H1 (cell line): ENCODE data around the gene CIDEA. TPM values are rescaled to one million over a fixed set of nuclear protein-coding genes. Genes with fewer than 3 reads are reported as not detected.

Experiments used
- CTCF ChIA-PET: fragments of 300-600 bp; sonication (Branson Sonifier 250); formaldehyde crosslinking; loops from one replicate; lab custom pipeline; 2021; ENCODE audit not compliant: partially characterized antibody; lab: Charles Lee
- POLR2A ChIA-PET: fragments of 300-600 bp; sonication (Branson Sonifier 250); formaldehyde crosslinking; loops from one replicate; lab custom pipeline; 2021; ENCODE audit warnings: inconsistent platforms; ENCODE audit not compliant: partially characterized antibody; lab: Charles Lee
- DNase-seq, 2 experiments: peaks; one replicate each; pipeline versions ENCODE4 v3.0.0 to v3.0.0-alpha.2; 2010 to 2022; ENCODE audit warnings: low spot score in 2 of 2, low read depth in 1 of 2, mixed read lengths in 1 of 2
- FAIRE-seq: peaks from 2 replicates; lab custom pipeline; 2011; peaks lifted over from hg19 to GRCh38; lab: Jason Lieb, UNC
- H2AFZ ChIP-seq: 2 replicates; pipeline ENCODE4 v1.8.1; 2012; ENCODE audit warnings: low read length, inconsistent platforms
- H2AK5ac ChIP-seq: 2 replicates; pipeline ENCODE4 v1.6.1; 2013; ENCODE audit warnings: low read depth, low read length
- H2BK120ac ChIP-seq: replicated peaks from 2 replicates; pipeline ENCODE3; 2013; ENCODE audit warnings: low read depth, low read length, inconsistent platforms
- H2BK12ac ChIP-seq: 2 replicates; pipeline ENCODE4 v1.6.1; 2013; ENCODE audit warnings: low read depth, low read length
- H2BK15ac ChIP-seq: 2 replicates; pipeline ENCODE4 v1.6.1; 2013; ENCODE audit warnings: low read length
- H2BK20ac ChIP-seq: 2 replicates; pipeline ENCODE4 v1.6.1; 2013; ENCODE audit warnings: low read length
- H2BK5ac ChIP-seq: 2 replicates; pipeline ENCODE4 v1.6.1; 2013; ENCODE audit warnings: low read depth, low read length
- H3K14ac ChIP-seq: 2 replicates; pipeline ENCODE4 v1.6.1; 2013; ENCODE audit warnings: inconsistent platforms; ENCODE audit not compliant: insufficient read length
- H3K18ac ChIP-seq: 2 replicates; pipeline ENCODE4 v1.6.1; 2013; ENCODE audit warnings: low read length; ENCODE audit errors: extremely low read depth
- H3K23ac ChIP-seq: 2 replicates; pipeline ENCODE4 v1.6.1; 2013; ENCODE audit warnings: inconsistent platforms; ENCODE audit not compliant: insufficient read length
- H3K23me2 ChIP-seq: 2 replicates; pipeline ENCODE4 v1.6.1; 2013; ENCODE audit warnings: low read depth, low read length
- H3K27ac ChIP-seq: 2 replicates; pipeline ENCODE4 v1.6.1; 2011; ENCODE audit warnings: low read depth, low read length, inconsistent platforms
- H3K27me3 ChIP-seq, 4 experiments: replicated peaks in 1 of 4; 1 replicate in 1 of 4; 2 replicates in 3 of 4; pipeline versions ENCODE4 v1.6.1 to v1.8.1; 2011 to 2013; ENCODE audit warnings: low read length in 3 of 4, mild to moderate bottlenecking in 3 of 4, inconsistent platforms in 2 of 4, mixed read lengths in 2 of 4, moderate library complexity in 1 of 4; ENCODE audit not compliant: control insufficient read depth in 3 of 4, insufficient read depth in 3 of 4; ENCODE audit errors: extremely low read depth in 1 of 4
- H3K36me3 ChIP-seq, 4 experiments: 2 replicates each; pipeline versions ENCODE4 v1.6.1 to v1.8.1; 2011 to 2013; ENCODE audit warnings: mild to moderate bottlenecking in 4 of 4, low read length in 3 of 4, moderate library complexity in 2 of 4, control low read depth in 1 of 4, inconsistent platforms in 1 of 4; ENCODE audit not compliant: insufficient read depth in 4 of 4, control insufficient read depth in 2 of 4
- H3K4ac ChIP-seq: replicated peaks from 2 replicates; pipeline ENCODE3; 2013; ENCODE audit warnings: low read length, low read depth, mixed read lengths, inconsistent platforms; ENCODE audit not compliant: insufficient read length
- H3K4me1 ChIP-seq, 4 experiments: replicated peaks in 1 of 4; 1 replicate in 1 of 4; 2 replicates in 3 of 4; pipeline versions ENCODE4 v1.6.1 to v1.8.1; 2011 to 2013; ENCODE audit warnings: low read length in 3 of 4, inconsistent platforms in 2 of 4, mixed read lengths in 1 of 4; ENCODE audit not compliant: insufficient read depth in 4 of 4, control insufficient read depth in 3 of 4
- H3K4me2 ChIP-seq, 2 experiments: 2 replicates each; pipeline versions ENCODE4 v1.6.1 to v1.8.1; 2011 to 2013; ENCODE audit warnings: low read depth in 2 of 2, low read length in 2 of 2, control low read depth in 1 of 2, inconsistent platforms in 1 of 2, mild to moderate bottlenecking in 1 of 2; ENCODE audit not compliant: insufficient read depth in 1 of 2
- H3K4me3 ChIP-seq, 4 experiments: fragments of 200-600, 300-600 bp in 1 of 4; sonication (generic), shearing (Covaris generic), sonication (Bioruptor Twin) in 1 of 4; 2 replicates each; pipeline versions ENCODE4 v1.5.1 to v1.8.1; 2011 to 2016; ENCODE audit warnings: low read length in 4 of 4, low read depth in 3 of 4, control low read depth in 2 of 4, inconsistent platforms in 2 of 4, mild to moderate bottlenecking in 2 of 4, mixed read lengths in 1 of 4, moderate library complexity in 1 of 4; ENCODE audit not compliant: insufficient read depth in 2 of 4; ENCODE audit errors: extremely low read depth in 1 of 4
- H3K56ac ChIP-seq: replicated peaks from 2 replicates; pipeline ENCODE3; 2013; ENCODE audit warnings: low read depth, mild to moderate bottlenecking, mixed read lengths, low read length, inconsistent platforms; ENCODE audit not compliant: insufficient read length
- H3K79me1 ChIP-seq: 2 replicates; pipeline ENCODE4 v1.6.1; 2013; ENCODE audit warnings: low read depth, low read length, control low read depth
- H3K79me2 ChIP-seq, 2 experiments: 2 replicates each; pipeline versions ENCODE4 v1.6.1 to v1.8.1; 2012 to 2013; ENCODE audit warnings: low read length in 2 of 2, mild to moderate bottlenecking in 2 of 2, inconsistent platforms in 1 of 2; ENCODE audit not compliant: insufficient read depth in 2 of 2, control insufficient read depth in 1 of 2
- H3K9ac ChIP-seq, 4 experiments: replicated peaks in 1 of 4; 1 replicate in 1 of 4; 2 replicates in 3 of 4; pipeline versions ENCODE4 v1.6.1 to v1.8.1; 2011 to 2013; ENCODE audit warnings: low read depth in 3 of 4, low read length in 3 of 4, control low read depth in 2 of 4, mild to moderate bottlenecking in 2 of 4, moderate library complexity in 2 of 4, inconsistent platforms in 1 of 4; ENCODE audit errors: extremely low read depth in 1 of 4
- H3K9me3 ChIP-seq, 2 experiments: 2 replicates each; pipeline versions ENCODE4 v1.6.1 to v1.8.1; 2012 to 2013; ENCODE audit warnings: mild to moderate bottlenecking in 2 of 2, moderate library complexity in 2 of 2, control low read depth in 1 of 2, inconsistent platforms in 1 of 2, low read depth in 1 of 2, low read length in 1 of 2, mixed read lengths in 1 of 2; ENCODE audit not compliant: insufficient read depth in 2 of 2
- H4K20me1 ChIP-seq, 2 experiments: replicated peaks in 1 of 2; 2 replicates each; pipeline versions ENCODE3 to v1.8.1; 2011 to 2013; ENCODE audit warnings: inconsistent platforms in 2 of 2, low read length in 2 of 2, mild to moderate bottlenecking in 1 of 2; ENCODE audit not compliant: insufficient read depth in 2 of 2, control insufficient read depth in 1 of 2
- H4K5ac ChIP-seq: 2 replicates; pipeline ENCODE4 v1.6.1; 2013; ENCODE audit warnings: low read length, low read depth, mixed read lengths, inconsistent platforms; ENCODE audit not compliant: insufficient read length
- H4K8ac ChIP-seq: 2 replicates; pipeline ENCODE4 v1.8.0; 2013; ENCODE audit warnings: mild to moderate bottlenecking, moderate library complexity, low read length, inconsistent platforms; ENCODE audit not compliant: insufficient read depth; ENCODE audit errors: extremely low read depth
- H4K91ac ChIP-seq: replicated peaks from 2 replicates; pipeline ENCODE3; 2013; ENCODE audit warnings: low read length, mixed read lengths, inconsistent platforms; ENCODE audit not compliant: insufficient read length
- FOSL1 ChIP-seq: IDR thresholded peaks from 2 replicates; pipeline ENCODE4 v1.6.1; 2011; ENCODE audit warnings: mild to moderate bottlenecking, low read depth, low read length, moderate library complexity; ENCODE audit not compliant: insufficient read depth
- KDM1A ChIP-seq: fragments of 200-600, 300-600 bp; sonication (generic); IDR thresholded peaks from 2 replicates; pipeline ENCODE4 v1.7.1; 2016; ENCODE audit warnings: mild to moderate bottlenecking, low read length, borderline replicate concordance
- KDM5A ChIP-seq: fragments of 200-600 bp; IDR thresholded peaks from 2 replicates; pipeline ENCODE4 v1.7.1; 2012; ENCODE audit warnings: mild to moderate bottlenecking, low read length, inconsistent platforms, mixed read lengths
- POLR2AphosphoS5 ChIP-seq: IDR thresholded peaks from 2 replicates; pipeline ENCODE4 v1.6.1; 2011; ENCODE audit warnings: low read depth, low read length
- POU5F1 ChIP-seq: IDR thresholded peaks from 2 replicates; pipeline ENCODE4 v1.6.1; 2011; ENCODE audit warnings: low read depth, mild to moderate bottlenecking, low read length, moderate library complexity
- RAD21 ChIP-seq, 2 experiments: IDR thresholded peaks in 1 of 2; conservative IDR thresholded peaks in 1 of 2; 2 replicates each; pipeline ENCODE4 v1.6.1; 2011; ENCODE audit warnings: low read depth in 2 of 2, low read length in 2 of 2, improper control_type of control experiment in 1 of 2, inconsistent platforms in 1 of 2, mild to moderate bottlenecking in 1 of 2, moderate library complexity in 1 of 2
- RFX5 ChIP-seq: IDR thresholded peaks from 2 replicates; pipeline ENCODE4 v1.6.1; 2011; ENCODE audit warnings: low read depth, low read length, improper control_type of control experiment, borderline replicate concordance
- SP4 ChIP-seq: IDR thresholded peaks from 2 replicates; pipeline ENCODE4 v1.6.1; 2012; ENCODE audit warnings: low read length, inconsistent platforms
- TAF7 ChIP-seq: optimal IDR thresholded peaks from 2 replicates; pipeline ENCODE3; 2011; ENCODE audit warnings: low read depth, mild to moderate bottlenecking, inconsistent platforms, low read length, moderate library complexity, borderline replicate concordance
- TBP ChIP-seq: IDR thresholded peaks from 2 replicates; pipeline ENCODE4 v1.6.1; 2011; ENCODE audit warnings: low read depth, low read length, improper control_type of control experiment
- ZNF274 ChIP-seq: IDR thresholded peaks from 2 replicates; pipeline ENCODE4 v1.7.0; 2012; ENCODE audit warnings: low read length, borderline replicate concordance; ENCODE audit errors: extremely low read depth
- WGBS, 2 experiments: shearing (Covaris generic) in 1 of 2; methylation state at CpG; one replicate each; pipeline versions ENCODE4 v1.1.6 to v1.1.7; 2013 to 2015; ENCODE audit warnings: low lambda C conversion rate in 2 of 2, mixed read lengths in 2 of 2, inconsistent platforms in 1 of 2, low coverage in 1 of 2, missing lambda C conversion rate in 1 of 2; ENCODE audit not compliant: insufficient replicate concordance in 2 of 2, insufficient coverage in 1 of 2, insufficient read length in 1 of 2; ENCODE audit errors: extremely low coverage in 1 of 2, missing lambda C conversion rate in 1 of 2; 5-methylcytosine and 5-hydroxymethylcytosine counted together
- polyA plus RNA-seq, 7 experiments: library from polyadenylated mRNA; depleted of rRNA in 3 of 7; stranded (reverse) in 5 of 7; unstranded in 2 of 7; fragments of >200 nt in 5 of 7; fragments of 200-250 nt in 2 of 7; gene quantifications; 1 replicate in 5 of 7; 2 replicates in 1 of 7; 4 replicates in 1 of 7; pipeline versions ENCODE4 v1.2.1 to v1.2.3, GENCODE V29; 2011 to 2013; ENCODE audit warnings: missing spikeins in 2 of 7, mixed read lengths in 2 of 7
- total RNA-seq: library from RNA; stranded (reverse); fragmentation: NEBNext Ultra II Directional; extraction: Animal tissue kit (Norgen Biotek cat#: 25700); gene quantifications from 2 replicates; pipeline ENCODE4 v1.2.1, GENCODE V29; 2021

CIDEA gene
- total and polyA plus RNA-seq, 2 of the 8 experiments (the other 6 are each of a cell fraction or from before 2014, with no cell fraction given) = not detected

DNA sequence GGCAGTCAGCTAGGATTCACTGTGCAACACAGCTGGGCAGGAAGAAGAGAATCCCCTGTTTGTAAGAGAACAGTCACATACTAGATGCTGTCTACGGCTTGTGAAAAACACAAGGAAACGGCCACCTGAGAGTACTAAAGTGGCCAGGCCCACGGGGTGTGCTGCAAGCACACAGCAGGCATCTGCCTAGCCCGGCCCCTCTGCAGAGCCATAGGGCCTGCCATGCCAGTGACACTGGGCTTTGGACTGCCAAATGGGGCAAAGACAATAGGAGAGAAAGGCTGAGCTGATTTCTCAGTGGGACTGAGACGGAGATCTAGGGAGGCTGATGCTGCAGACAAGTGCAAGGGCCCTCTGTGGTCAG lies 64.2 kb downstream of the CIDEA start:
- no peak for DNase-seq
- H4K5ac ChIP-seq = no peak overlapping the region
- H3K14ac ChIP-seq = no peak overlapping the region
- no peak overlapping the region for H3K56ac ChIP-seq
- no peak overlapping the region for H3K9ac ChIP-seq
- H3K4me3 ChIP-seq = no peak overlapping the region
- no peaks in the 10 kb centered on the region for H3K23me2 ChIP-seq
- H3K9me3 ChIP-seq = no peaks in the 10 kb centered on the region
- no peak overlapping the region for H2BK12ac ChIP-seq
- no peak overlapping the region for H3K18ac ChIP-seq
- H3K4ac ChIP-seq = no peak overlapping the region
- 64% methylated on average over 5 of the region's 5 CpGs; no CpG with 5 or more reads in 1 of the 2 experiments for WGBS, 2 experiments
- no peak overlapping the region for H3K27ac ChIP-seq
- TF ChIP-seq POLR2AphosphoS5 (no peak), RAD21 (IDR thresholded peaks at IDR 0.05 in 1 of 2, conservative IDR thresholded peaks at IDR 0.05 in 1 of 2; ENCODE audit: low read depth in 2 of 2, low read length in 2 of 2) (no peak), ZNF274 (no peak), KDM1A (no peak), POU5F1 (no peak), SP4 (no peak), TBP (no peak), RFX5 (no peak), TAF7 (no peak), KDM5A (no peak), FOSL1 (no peak)
- H2AFZ ChIP-seq = no peak overlapping the region
- no peaks in the 10 kb centered on the region for H3K79me2 ChIP-seq
- H4K91ac ChIP-seq = no peak overlapping the region
- no peaks in the 10 kb centered on the region for H3K27me3 ChIP-seq
- no peak overlapping the region for H3K23ac ChIP-seq
- CTCF ChIA-PET = interaction anchor here (0.7 to 11.7 kb wide), 8 partner anchors 11 to 82 kb away, joined by 3 to 96 read pairs (median 5); partner anchors contain the start of gene TUBB6
- POLR2A ChIA-PET = interaction anchor here (1.0 to 2.4 kb wide), 8 partner anchors 9 to 57 kb away, joined by 3 to 19 read pairs (median 3); partner anchors contain the start of gene TUBB6
- H2BK120ac ChIP-seq = no peak overlapping the region
- H3K79me1 ChIP-seq = peaks cover 2% of the 10 kb centered on the region; the same call in 1 of the 2 replicates
- FAIRE-seq = no peak
- H3K4me1 ChIP-seq = no peaks in the 10 kb centered on the region
- H3K36me3 ChIP-seq = peaks cover 0 to 23% (median 2%) of the 10 kb centered on the region in 4 experiments; a peak in 2 of 8 replicates
- no peak overlapping the region for H2AK5ac ChIP-seq
- no peak overlapping the region for H2BK15ac ChIP-seq
- no peak overlapping the region for H4K8ac ChIP-seq
- H3K4me2 ChIP-seq = no peak overlapping the region
- no peak overlapping the region for H2BK5ac ChIP-seq
- H2BK20ac ChIP-seq = no peak overlapping the region
- peaks cover 0 to 5% of the 10 kb centered on the region in 2 experiments for H4K20me1 ChIP-seq
